ENCODE measurements around the gene TMEM147. TPM values are rescaled to one million over a fixed set of nuclear protein-coding genes. Genes with fewer than 3 reads are reported as not detected.

TMEM147 gene
- total RNA-seq, 2 donors from 2014 or later, result 93.3 to 106 TPM

GRCh38 chr19:35519291-35519690 is 26.1 kb upstream of the TMEM147 start:
- H3K27me3 ChIP-seq, result no peaks in the 10 kb centered on the region
- TF ChIP-seq CTCF (IDR thresholded peaks at IDR 0.05), result no peak
- no peaks in the 10 kb centered on the region for H3K4me1 ChIP-seq
- no peaks in the 10 kb centered on the region for H3K9me3 ChIP-seq
- H3K27ac ChIP-seq, result no peak overlapping the region
- DNase-seq (ENCODE audit: low spot score), result no peak
- no peak overlapping the region for H3K4me3 ChIP-seq
- H3K36me3 ChIP-seq, result no peaks in the 10 kb centered on the region

- H3K27ac ChIP-seq, result no peak overlapping the region
- no peaks in the 10 kb centered on the region for H3K36me3 ChIP-seq
- no peaks in the 10 kb centered on the region for H3K27me3 ChIP-seq
- no peaks in the 10 kb centered on the region for H3K9me3 ChIP-seq
- no peak for TF ChIP-seq CTCF (IDR thresholded peaks at IDR 0.05)
- no peak overlapping the region for H3K4me3 ChIP-seq
- H3K4me1 ChIP-seq, result no peaks in the 10 kb centered on the region
- no peak for DNase-seq (ENCODE audit: low spot score)
These were observed 24.2 kb upstream of the TMEM147 start for GRCh38 chr19:35521124-35521743.

GRCh38 chr19:35522745-35523327 is 22.6 kb upstream of the TMEM147 start:
- no peaks in the 10 kb centered on the region for H3K4me1 ChIP-seq
- no peak for DNase-seq (ENCODE audit: low spot score)
- no peak for TF ChIP-seq CTCF (IDR thresholded peaks at IDR 0.05)
- no peak overlapping the region for H3K27ac ChIP-seq
- H3K36me3 ChIP-seq, result no peaks in the 10 kb centered on the region
- no peaks in the 10 kb centered on the region for H3K27me3 ChIP-seq
- H3K9me3 ChIP-seq, result no peaks in the 10 kb centered on the region
- H3K4me3 ChIP-seq, result no peak overlapping the region

- H3K4me1 ChIP-seq, result no peaks in the 10 kb centered on the region
- H3K36me3 ChIP-seq, result no peaks in the 10 kb centered on the region
- TF ChIP-seq CTCF (IDR thresholded peaks at IDR 0.05), result no peak
- H3K27ac ChIP-seq, result no peak overlapping the region
- peaks cover 0 to 3% of the 10 kb centered on the region in 2 donors for H3K27me3 ChIP-seq
- no peaks in the 10 kb centered on the region for H3K9me3 ChIP-seq
- DNase-seq (ENCODE audit: low spot score), result no peak
- no peak overlapping the region for H3K4me3 ChIP-seq
These were observed 21.1 kb upstream of the TMEM147 start for GRCh38 chr19:35524181-35524837.

- H3K4me3 ChIP-seq, result no peak overlapping the region
- DNase-seq (ENCODE audit: low spot score), result no peak
- no peaks in the 10 kb centered on the region for H3K9me3 ChIP-seq
- no peaks in the 10 kb centered on the region for H3K4me1 ChIP-seq
- no peak overlapping the region for H3K27ac ChIP-seq
- no peak for TF ChIP-seq CTCF (IDR thresholded peaks at IDR 0.05)
- H3K27me3 ChIP-seq, result peaks cover 0 to 3% of the 10 kb centered on the region in 2 donors
- no peaks in the 10 kb centered on the region for H3K36me3 ChIP-seq
These were observed 19.6 kb upstream of the TMEM147 start for GRCh38 chr19:35525873-35526272.

All from right atrium auricular region (tissue), 2 donors.